Jurkat, Clone E6-1 (cell line): ENCODE measurements around the gene ZBTB7C.
A peak's percentile ranks its signal among the peaks of the same experiment; 100 is the strongest.

Experiments used
- DNase-seq: peaks from one replicate; pipeline ENCODE4 v3.0.0-alpha.2; 2011; ENCODE audit warnings: low read depth, low spot score
- H3K4me3 ChIP-seq: 2 replicates; pipeline ENCODE4 v1.5.1; 2011; ENCODE audit warnings: mild to moderate bottlenecking, low read length, control low read depth, moderate library complexity

ZBTB7C gene

DNA sequence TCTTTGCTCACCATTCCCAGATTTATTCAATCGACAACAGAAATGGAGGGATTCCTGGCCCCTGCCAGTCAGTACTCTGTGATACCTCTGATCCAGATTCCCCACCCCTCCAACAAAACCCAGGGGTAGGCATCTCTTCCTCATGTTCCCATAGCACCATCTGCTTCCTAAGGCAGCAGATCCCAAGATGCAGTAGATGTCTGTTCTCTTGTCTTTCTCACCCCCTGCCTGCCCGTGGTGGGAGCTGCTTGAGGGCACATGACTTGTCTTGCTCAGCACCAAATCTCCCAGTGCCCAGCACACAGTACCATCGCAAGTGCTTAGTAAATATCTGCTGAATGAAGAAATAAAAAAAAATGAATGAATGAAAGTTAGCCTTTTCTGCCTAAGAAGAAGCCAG, 98.2 kb downstream of the ZBTB7C start:
- no peak for DNase-seq
- H3K4me3 ChIP-seq: no peak overlapping the region

DNA sequence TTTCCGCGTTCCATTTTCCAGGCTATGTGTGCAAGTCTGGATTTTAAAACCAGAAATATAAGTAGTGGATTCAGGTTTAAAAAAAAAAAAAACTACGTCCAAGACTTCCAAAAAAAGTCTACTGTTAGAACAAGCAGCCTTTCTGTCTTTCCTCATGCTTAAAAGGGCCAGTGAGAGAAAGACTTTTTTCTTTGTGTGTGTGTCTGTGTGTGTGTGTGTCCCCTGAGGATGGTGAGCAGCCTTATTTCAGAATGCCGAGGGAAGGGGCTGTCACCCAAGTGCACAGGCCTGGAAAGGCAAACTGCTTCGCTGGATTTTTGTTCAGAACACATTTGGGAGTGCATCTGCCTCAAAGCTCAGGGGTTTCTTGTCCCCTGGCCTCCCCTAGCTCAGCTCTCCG, 98.8 kb downstream of the ZBTB7C start:
- no peak overlapping the region for H3K4me3 ChIP-seq
- no peak for DNase-seq

DNA sequence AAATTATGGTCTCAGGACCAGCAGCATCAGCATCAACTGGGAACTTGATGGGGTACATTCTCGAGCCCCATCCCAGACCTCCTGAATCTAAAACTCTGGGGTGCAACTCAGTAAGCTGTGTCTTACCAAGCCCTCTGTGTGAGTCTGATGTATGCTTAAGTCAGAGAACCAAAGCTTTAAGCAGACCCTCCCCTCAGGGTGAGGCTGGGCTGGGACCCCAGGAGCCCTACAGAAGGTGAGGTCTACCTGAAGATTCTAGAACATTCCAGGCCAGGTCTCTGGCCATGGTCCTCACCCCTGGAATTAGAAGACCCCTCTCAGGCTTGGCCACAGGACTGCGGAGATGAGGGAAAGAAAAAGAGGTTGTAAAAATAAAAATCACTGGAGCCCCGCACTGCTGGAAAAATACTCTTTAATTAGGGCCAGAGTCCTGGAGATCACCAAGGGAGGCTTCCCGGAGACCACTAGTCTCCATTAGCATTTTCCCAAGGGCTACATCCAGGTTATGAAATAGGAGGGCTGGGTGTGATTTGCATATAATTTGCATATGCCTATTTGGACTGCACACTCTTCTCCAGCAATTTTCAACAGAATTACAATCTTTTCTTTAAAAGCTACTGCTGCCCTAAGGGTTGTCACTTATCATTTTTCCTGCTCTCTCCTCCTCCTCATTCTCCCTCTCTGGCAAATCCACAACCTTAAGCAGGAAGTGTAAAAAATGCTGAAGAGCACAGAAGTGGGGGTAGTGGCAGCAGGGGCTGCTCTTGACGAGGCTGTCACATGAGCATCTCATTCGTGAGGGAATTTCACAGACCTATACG, 100.2 kb downstream of the ZBTB7C start:
- no peak for DNase-seq
- H3K4me3 ChIP-seq: no peak overlapping the region

DNA sequence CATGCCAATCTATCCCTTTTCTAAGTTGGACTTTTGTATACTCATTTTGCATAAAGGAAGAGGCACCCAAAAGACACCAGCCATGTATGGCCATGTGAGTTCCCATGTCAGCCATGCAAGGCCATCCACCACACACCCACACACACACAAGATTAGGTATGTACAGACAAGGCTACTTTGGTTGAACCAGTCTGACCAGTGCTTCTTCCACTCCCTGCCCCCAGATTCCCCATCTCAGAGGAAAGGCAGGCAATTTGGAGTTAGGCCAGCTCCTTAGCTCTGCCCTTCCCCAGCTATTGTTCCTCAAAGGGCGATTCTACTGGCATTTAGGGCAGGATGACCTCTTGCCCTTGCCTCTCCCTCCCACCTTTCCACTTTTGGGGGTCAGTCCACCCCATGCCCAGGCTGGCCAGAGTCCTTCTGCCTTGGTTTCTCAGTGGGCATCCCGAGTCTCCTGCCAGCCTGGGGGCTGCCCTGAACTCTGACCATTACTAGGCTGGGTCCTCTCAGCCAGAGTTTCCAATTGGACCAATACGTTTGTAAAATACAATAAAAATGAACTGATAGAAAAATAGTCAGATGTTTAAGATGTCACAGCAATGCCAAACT, 101.1 kb downstream of the ZBTB7C start:
- H3K4me3 ChIP-seq: no peak overlapping the region
- DNase-seq: no peak

DNA sequence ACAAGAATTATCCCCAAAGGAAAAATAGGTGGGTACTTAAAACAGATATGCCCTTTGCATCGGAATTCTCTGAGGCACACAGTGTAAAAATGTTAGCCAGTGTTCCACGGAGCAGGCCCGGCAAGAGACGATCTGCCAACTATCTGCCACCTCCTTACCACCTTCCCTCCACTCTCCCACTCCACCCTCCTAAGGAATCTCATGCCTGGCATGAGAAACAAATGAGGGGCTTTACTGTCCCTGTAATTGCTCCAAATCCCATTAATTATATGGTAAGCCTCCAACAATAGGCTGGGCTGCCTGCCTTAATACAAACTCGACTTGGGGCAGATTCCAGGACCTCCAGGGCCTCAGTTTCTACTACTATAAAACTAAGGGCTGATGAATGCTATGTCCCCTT, 102.3 kb downstream of the ZBTB7C start:
- no peak overlapping the region for H3K4me3 ChIP-seq
- DNase-seq: no peak

DNA sequence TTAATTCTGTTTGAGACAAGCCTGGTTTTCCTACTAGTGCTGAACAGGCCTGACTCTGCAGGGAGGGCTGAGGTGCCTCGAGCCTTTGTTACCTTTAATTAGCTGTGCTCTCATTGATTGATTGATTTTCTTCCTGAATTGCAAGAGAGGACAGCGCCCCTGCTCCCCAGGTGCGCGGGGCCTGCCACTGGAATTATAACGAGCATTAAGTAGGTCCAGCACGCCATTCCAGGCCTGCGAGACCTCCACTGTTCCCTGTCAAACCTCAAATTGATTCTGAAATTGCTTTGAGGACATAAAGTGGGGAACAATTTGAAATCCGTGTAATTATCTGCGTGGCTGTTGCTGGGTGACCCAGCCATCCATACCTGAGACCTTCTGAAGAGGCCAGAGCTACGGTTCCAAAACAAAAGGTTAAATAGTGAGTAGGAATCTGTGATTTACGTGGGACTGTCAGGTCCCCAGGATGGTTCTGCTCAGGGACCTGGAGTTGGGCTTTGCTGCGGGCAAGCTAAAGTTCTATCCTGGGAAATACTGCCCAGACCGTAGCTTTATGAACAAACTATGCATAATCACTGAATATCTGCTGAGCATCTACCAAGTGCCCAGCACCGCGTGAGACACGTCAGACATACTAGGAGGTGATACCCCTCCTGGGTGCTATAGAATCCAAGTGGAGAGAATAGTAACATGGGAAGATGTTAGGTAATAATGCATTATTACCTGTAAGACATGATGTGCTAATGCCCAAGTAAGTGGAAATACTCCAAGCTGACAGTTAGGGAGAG, 104.1 kb downstream of the ZBTB7C start:
- no peak overlapping the region for H3K4me3 ChIP-seq
- no peak for DNase-seq

DNA sequence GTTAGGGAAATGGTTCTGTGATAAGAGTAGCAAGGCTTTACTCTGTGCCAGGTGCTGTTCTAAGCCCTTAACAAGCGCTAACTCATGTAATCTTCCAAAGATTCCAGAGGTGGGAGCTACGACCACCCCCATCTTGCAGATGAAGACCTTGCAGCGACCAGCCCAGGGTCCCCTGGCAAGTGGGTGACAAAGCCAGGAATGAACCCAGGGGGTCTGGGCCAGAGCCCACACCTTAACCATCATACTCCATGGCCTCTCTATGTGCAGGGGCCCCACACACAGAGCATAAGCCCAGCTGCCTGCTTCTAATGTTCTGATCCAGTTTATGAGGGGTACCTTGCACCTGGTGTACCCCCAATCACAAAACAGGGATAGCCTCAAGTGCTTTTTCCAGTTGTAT, 105.3 kb downstream of the ZBTB7C start:
- H3K4me3 ChIP-seq: no peak overlapping the region
- no peak for DNase-seq

DNA sequence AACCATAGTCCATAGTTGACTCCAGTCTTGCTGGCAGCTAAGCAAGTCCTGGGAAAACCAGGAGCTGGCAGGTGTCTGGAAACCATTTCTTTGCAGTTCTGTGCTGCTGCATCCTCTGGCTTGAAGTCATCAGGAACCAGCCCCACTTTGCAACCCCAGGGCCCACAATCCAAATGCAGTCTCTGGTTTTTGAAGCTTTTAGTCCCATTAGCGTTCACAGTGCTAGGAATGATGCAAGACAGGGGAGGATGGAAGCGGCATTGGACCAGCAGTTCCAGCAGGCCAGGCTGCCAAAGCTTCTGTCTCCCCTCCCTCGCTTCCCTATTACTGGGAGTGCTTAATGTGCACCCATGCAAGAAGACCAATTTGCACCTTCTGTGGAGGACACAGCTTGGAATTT, 106.4 kb downstream of the ZBTB7C start:
- DNase-seq: no peak
- no peak overlapping the region for H3K4me3 ChIP-seq

DNA sequence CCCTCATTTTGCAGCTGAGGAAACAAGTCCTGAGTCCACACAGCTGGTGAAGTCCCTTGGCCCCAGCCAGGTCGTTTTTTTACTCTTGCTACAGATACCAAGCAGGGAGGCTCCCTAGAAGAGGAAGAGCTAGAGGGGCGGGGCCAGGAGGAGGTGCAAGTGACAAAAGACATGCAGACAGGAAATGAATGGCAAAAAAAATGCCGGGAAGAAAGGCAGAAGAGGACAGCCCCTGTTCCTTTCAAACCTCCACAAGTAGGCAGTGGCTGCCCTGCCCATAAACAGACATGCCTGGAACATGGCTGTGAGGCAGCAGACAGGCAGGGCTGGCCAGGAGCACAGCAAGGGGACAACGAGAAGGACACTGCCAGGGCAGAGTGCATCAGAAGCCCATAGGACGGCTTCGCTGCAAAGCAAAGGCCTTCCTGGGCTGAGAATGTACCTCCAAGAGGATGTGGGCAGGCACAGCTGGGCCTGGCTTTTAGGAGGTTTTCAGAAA, 108.7 kb downstream of the ZBTB7C start:
- peak; percentile 64 for DNase-seq

DNA sequence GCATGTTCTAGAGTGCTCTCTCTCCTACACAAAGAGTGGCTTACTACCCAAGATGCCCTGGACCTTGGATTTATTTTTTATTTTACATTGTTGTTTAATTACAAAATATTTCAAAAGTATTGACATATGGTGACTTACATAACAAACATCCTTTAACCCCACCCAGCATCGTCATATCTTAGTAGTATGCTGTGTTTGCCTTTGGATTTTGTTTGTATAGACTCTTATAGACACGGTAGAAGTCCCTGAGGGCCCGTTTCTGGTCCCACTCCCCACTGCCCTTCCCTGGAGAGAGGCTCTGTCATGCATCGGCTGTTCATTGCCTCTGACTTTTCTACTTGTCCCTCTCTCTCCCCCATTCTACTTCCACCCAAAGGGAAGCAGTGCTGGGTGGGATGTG, 112.0 kb downstream of the ZBTB7C start:
- no peak for DNase-seq

More for the DNA sequence above, 108.7 kb downstream of the ZBTB7C start:
- no peak overlapping the region for H3K4me3 ChIP-seq

DNA sequence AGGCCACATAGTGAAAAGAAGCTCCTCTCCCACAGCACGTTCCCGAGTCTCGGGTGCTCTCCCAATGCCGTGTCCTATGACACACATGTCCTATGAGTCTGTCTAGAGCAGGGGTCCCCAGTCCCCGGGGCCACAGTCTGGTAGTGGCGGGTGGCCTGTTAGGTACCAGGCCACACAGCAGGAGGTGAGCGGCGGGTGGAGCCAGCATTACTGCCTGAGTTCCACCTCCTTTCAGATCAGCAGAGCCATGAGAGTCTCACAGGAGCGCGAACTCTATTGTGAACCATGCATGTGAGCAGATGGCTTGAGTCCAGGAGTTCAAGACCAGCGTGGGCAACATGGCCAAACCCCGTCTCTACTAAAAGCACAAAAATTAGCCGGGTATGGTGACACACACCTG, 112.6 kb downstream of the ZBTB7C start:
- no peak for DNase-seq
- no peak overlapping the region for H3K4me3 ChIP-seq

More for the DNA sequence above, 112.0 kb downstream of the ZBTB7C start:
- H3K4me3 ChIP-seq: no peak overlapping the region

DNA sequence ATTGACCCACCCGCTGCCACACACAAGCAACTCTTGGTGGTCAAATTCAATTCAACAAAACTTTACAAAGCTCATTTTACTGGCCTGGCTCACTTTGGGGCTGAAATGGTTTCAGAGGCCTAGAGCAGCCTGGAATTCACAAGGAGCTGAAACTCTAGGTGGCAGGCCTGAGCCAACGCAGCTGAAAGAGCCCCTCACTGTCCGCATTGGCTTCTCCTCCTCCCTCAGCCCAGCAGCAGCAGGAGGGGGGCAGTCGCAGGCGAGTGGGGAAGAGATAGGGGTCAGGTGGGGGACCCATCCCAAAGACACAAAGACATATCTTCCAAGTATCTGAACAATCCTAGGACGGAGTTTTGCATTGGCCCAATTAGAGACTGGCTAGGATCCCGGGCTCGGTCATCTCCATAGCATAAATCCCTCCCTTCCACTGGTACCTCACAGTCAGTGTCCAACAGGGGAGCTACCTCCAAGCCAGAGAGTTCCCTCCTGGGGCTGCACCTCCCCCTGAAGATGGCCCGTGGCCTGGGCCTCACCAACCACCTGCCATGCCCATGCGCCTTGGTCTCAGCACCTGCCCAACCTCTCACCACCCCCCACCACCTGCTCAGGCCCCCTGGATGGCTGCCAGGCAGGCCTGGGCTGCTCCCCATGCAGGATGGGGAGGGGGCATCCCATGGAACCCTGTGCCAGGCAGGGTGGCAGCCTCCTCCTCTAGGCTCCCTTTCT, 113.4 kb downstream of the ZBTB7C start:
- DNase-seq: no peak

DNA sequence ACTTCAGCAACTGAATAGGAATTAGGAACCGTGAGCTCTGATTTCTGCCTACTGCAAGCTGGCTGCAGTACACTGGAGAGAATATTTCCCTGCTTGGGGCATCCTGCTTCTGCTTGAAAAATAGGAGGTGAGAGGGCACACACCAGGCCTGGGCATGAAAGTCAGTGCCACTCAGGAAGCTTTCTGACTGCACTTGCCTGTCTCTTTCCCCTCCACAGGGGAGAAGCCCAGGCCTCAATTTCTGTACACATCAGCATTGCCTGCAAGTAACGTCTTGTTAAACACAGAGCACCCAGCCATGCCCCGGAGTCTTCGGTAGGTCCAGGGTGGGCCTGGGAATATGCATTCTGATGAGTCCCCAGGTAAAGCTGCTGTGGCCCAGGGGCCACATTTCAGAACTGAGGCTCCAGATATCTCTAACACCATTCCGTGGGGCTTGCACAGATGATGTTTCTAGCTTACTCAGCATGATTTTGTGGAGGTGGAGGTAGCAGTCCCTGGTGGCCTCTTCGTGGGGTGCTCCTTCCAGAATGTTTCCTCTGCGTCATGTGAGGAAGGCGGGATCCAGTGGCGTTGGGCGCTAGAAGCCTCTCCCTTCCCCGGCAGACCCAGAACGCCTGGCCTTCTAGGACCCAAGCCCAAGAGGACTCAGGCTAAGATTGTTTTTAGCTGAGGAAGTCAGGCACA, 114.1 kb downstream of the ZBTB7C start:
- DNase-seq: no peak
- H3K4me3 ChIP-seq: no peak overlapping the region

More for the DNA sequence above, 113.4 kb downstream of the ZBTB7C start:
- H3K4me3 ChIP-seq: no peak overlapping the region

DNA sequence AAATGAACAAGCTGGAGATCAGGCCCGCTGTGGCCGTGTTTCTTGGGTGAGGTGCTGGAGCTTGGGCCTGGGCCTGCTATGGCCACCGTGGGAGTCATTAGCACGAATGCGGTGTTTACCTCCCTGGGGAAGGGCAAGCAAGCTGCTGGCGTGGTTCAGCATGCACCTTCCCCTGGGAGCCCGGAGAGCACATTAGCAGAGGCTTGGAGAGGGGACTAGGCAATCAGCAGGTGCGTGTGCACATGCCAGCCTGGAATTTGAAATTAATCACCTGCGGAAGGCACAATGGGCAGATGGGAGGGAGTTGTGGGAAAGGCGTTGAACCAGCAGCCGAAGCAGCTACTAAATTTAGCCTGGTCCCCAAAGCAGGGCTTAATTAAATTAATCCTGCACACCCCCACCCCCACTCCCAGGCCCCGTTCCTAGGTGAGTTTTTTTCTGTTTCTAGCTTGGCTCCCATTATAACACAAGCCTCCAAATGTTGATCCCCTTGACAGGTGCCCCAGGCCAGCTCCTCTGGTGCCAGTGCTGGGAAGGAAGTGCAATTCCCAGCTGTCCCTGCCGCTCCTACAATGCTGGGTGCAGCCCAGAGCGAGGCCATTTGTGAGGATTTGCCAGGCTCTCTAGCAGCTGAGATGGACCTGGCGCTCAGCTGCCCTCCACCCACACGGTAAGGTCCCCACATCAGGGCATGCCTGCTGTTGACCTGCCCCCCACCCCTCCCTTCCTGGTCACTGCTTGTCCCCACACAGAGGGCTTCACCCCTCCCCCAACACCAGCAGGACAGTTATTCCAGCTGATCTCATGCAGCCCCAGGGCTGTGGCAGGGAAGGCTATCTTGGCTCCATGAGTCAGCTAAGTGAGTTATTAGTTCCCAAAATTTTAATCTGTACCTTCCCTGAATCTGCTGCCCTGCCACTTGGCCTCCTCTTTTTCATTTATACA, 115.0 kb downstream of the ZBTB7C start:
- no peak for DNase-seq
- H3K4me3 ChIP-seq: no peak overlapping the region

DNA sequence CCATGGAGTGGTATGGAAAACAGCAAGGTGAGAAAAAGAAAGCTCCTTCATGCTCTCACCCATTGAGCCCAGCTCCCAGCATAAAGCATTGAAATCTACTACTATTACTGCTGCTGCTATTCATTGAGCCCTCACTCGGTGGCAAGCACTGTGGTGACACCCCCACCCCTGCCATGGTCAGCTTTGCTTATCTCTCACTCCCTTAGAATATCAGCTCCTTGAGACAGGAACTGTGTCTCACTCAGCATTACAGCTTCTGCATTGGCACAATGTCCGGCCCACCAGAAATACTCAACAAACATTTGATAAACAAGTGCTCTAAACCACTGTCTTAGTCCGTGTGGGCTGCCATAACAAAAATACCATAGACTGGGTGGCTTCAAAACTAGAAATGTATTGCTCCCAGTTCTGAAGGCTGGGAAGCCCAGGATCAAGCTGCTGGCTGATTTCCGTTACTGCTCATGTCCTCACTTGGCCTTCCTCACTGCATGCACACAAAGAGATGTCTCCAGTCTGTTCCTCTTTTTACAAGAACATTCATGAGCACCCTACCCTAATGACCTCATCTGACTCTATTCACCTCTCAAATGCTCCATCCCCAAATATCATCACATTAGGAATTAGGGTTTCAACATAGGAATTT, 116.3 kb downstream of the ZBTB7C start:
- no peak for DNase-seq
- H3K4me3 ChIP-seq: no peak overlapping the region

DNA sequence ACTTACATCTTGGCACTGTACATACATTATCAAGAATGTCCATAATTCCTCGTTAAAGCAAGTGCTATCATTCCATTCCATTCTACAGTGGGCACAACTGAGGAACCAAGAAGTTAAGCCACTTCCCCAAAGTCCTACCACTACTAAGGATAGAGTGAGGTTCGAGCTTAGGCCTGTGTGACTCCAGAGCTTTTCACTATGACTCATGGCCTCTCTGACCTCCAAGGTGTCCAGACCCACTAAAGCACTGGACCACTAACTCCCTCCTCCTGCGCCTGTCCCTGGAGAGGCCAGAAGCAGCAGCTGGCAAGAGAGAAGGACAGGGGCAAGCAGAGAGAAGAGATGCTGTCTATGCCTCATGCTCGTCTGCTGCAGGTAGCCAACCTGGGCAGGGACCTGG, 117.0 kb downstream of the ZBTB7C start:
- DNase-seq: no peak
- H3K4me3 ChIP-seq: no peak overlapping the region
